ENCODE data around the gene COL7A1.

- no peak for TF ChIP-seq POLR2AphosphoS5 (IDR thresholded peaks at IDR 0.05; ENCODE audit: low read depth, low read length)
- no peak for TF ChIP-seq FOXJ3 (CRISPR knock-in tag; IDR thresholded peaks at IDR 0.05)
- TF ChIP-seq CTCF (IDR thresholded peaks at IDR 0.05) = no peak
- no peak for TF ChIP-seq ELF1 (IDR thresholded peaks at IDR 0.05)
- TF ChIP-seq RFX5 (IDR thresholded peaks at IDR 0.05; ENCODE audit: low read length) = no peak
- TF ChIP-seq RAD21 (IDR thresholded peaks at IDR 0.05; ENCODE audit: low read length) = no peak
- no peak for TF ChIP-seq IRF3 (IDR thresholded peaks at IDR 0.05; ENCODE audit: low read depth, low read length)
- no peak for TF ChIP-seq GATA2 (CRISPR knock-in tag; IDR thresholded peaks at IDR 0.05)
- TF ChIP-seq YY1 (IDR thresholded peaks at IDR 0.05; ENCODE audit: low read depth) = no peak
- TF ChIP-seq SMC3 (IDR thresholded peaks at IDR 0.05; ENCODE audit: low read depth, low read length) = no peak
- no peak for TF ChIP-seq EP300 (IDR thresholded peaks at IDR 0.05; ENCODE audit: borderline replicate concordance in 1 of 2, low read depth in 1 of 2, low read length in 1 of 2)
- no peak for TF ChIP-seq JUND (IDR thresholded peaks at IDR 0.05)
- TF ChIP-seq, protein P1, sequence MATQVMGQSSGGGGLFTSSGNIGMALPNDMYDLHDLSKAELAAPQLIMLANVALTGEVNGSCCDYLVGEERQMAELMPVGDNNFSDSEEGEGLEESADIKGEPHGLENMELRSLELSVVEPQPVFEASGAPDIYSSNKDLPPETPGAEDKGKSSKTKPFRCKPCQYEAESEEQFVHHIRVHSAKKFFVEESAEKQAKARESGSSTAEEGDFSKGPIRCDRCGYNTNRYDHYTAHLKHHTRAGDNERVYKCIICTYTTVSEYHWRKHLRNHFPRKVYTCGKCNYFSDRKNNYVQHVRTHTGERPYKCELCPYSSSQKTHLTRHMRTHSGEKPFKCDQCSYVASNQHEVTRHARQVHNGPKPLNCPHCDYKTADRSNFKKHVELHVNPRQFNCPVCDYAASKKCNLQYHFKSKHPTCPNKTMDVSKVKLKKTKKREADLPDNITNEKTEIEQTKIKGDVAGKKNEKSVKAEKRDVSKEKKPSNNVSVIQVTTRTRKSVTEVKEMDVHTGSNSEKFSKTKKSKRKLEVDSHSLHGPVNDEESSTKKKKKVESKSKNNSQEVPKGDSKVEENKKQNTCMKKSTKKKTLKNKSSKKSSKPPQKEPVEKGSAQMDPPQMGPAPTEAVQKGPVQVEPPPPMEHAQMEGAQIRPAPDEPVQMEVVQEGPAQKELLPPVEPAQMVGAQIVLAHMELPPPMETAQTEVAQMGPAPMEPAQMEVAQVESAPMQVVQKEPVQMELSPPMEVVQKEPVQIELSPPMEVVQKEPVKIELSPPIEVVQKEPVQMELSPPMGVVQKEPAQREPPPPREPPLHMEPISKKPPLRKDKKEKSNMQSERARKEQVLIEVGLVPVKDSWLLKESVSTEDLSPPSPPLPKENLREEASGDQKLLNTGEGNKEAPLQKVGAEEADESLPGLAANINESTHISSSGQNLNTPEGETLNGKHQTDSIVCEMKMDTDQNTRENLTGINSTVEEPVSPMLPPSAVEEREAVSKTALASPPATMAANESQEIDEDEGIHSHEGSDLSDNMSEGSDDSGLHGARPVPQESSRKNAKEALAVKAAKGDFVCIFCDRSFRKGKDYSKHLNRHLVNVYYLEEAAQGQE (IDR thresholded peaks at IDR 0.05; ENCODE audit: low read depth, low read length) = no peak
These were observed 56.7 kb downstream of the COL7A1 start for GRCh38 chr3:48538451-48538850.

All from SK-N-SH (cell line).